ENCODE measurements around the gene RPL31.

Gene RPL31

GRCh38 chr2:101014264-101014857 is 12.3 kb downstream of the RPL31 start:
- DNase-seq (ENCODE audit: low spot score), result no peak
- TF ChIP-seq CTCF (IDR thresholded peaks at IDR 0.05; ENCODE audit: extremely low read depth, insufficient read depth, missing control alignments), result no peak
- in situ Hi-C loops (cut with MboI; ENCODE audit: low pct_unique_long_range_greater_than_20kb, low sequenced_read_pairs, unreplicated experiment), result no loop called here

- TF ChIP-seq CTCF (IDR thresholded peaks at IDR 0.05; ENCODE audit: extremely low read depth, insufficient read depth, missing control alignments), result no peak
- DNase-seq (ENCODE audit: low spot score), result no peak
- in situ Hi-C loops (cut with MboI; ENCODE audit: low pct_unique_long_range_greater_than_20kb, low sequenced_read_pairs, unreplicated experiment), result no loop called here
Measured at GRCh38 chr2:101017371-101017770, 15.3 kb downstream of the RPL31 start.

- in situ Hi-C loops (cut with MboI; ENCODE audit: low pct_unique_long_range_greater_than_20kb, low sequenced_read_pairs, unreplicated experiment), result no loop called here
Measured at GRCh38 chr2:101018934-101019333, 16.8 kb downstream of the RPL31 start.

GRCh38 chr2:101022221-101022620 is 20.1 kb downstream of the RPL31 start:
- no peak for TF ChIP-seq CTCF (IDR thresholded peaks at IDR 0.05; ENCODE audit: extremely low read depth, insufficient read depth, missing control alignments)
- in situ Hi-C loops (cut with MboI; ENCODE audit: low pct_unique_long_range_greater_than_20kb, low sequenced_read_pairs, unreplicated experiment), result no loop called here
- DNase-seq (ENCODE audit: low spot score), result no peak

More at GRCh38 chr2:101018934-101019333, 16.8 kb downstream of the RPL31 start:
- no peak for DNase-seq (ENCODE audit: low spot score)
- TF ChIP-seq CTCF (IDR thresholded peaks at IDR 0.05; ENCODE audit: extremely low read depth, insufficient read depth, missing control alignments), result no peak

GRCh38 chr2:101023327-101024107 is 21.4 kb downstream of the RPL31 start:
- TF ChIP-seq CTCF (IDR thresholded peaks at IDR 0.05; ENCODE audit: extremely low read depth, insufficient read depth, missing control alignments), result no peak
- in situ Hi-C loops (cut with MboI; ENCODE audit: low pct_unique_long_range_greater_than_20kb, low sequenced_read_pairs, unreplicated experiment), result no loop called here
- no peak for DNase-seq (ENCODE audit: low spot score)

- in situ Hi-C loops (cut with MboI; ENCODE audit: low pct_unique_long_range_greater_than_20kb, low sequenced_read_pairs, unreplicated experiment), result loop anchor here (25.0 kb wide), 1 partner anchor 137 kb away; the partner anchor contains the start of gene TBC1D8
- DNase-seq (ENCODE audit: low spot score), result no peak
- TF ChIP-seq CTCF (IDR thresholded peaks at IDR 0.05; ENCODE audit: extremely low read depth, insufficient read depth, missing control alignments), result no peak
Measured at GRCh38 chr2:101025561-101025960, 23.5 kb downstream of the RPL31 start.

Measured in GM13977 (cell line).